HG02678 (cell line): ENCODE measurements around the gene SRRM1.

Experiments used
- ATAC-seq: cut with Tn5 transposase; IDR thresholded peaks from one replicate; pipeline ENCODE4 v1.9.1; 2021; ENCODE audit warnings: mild to moderate bottlenecking, moderate library complexity; ENCODE audit not compliant: unreplicated experiment

SRRM1 gene, protein sequence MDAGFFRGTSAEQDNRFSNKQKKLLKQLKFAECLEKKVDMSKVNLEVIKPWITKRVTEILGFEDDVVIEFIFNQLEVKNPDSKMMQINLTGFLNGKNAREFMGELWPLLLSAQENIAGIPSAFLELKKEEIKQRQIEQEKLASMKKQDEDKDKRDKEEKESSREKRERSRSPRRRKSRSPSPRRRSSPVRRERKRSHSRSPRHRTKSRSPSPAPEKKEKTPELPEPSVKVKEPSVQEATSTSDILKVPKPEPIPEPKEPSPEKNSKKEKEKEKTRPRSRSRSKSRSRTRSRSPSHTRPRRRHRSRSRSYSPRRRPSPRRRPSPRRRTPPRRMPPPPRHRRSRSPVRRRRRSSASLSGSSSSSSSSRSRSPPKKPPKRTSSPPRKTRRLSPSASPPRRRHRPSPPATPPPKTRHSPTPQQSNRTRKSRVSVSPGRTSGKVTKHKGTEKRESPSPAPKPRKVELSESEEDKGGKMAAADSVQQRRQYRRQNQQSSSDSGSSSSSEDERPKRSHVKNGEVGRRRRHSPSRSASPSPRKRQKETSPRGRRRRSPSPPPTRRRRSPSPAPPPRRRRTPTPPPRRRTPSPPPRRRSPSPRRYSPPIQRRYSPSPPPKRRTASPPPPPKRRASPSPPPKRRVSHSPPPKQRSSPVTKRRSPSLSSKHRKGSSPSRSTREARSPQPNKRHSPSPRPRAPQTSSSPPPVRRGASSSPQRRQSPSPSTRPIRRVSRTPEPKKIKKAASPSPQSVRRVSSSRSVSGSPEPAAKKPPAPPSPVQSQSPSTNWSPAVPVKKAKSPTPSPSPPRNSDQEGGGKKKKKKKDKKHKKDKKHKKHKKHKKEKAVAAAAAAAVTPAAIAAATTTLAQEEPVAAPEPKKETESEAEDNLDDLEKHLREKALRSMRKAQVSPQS

GRCh38 chr1:24642481-24643362 lies at the start of gene SRRM1:
Gene SRRM1 (plus strand): TSS chr1:24643302. CDS start chr1:24643327, 25 bp downstream.
- ATAC-seq: peak; percentile 87

GRCh38 chr1:24594328-24594598 lies 48.8 kb upstream of the SRRM1 start:
- ATAC-seq: no peak

GRCh38 chr1:24596401-24596880 lies 46.7 kb upstream of the SRRM1 start:
- no peak for ATAC-seq

GRCh38 chr1:24599265-24599664 lies 43.8 kb upstream of the SRRM1 start:
- no peak for ATAC-seq

- ATAC-seq: no peak
Measured at GRCh38 chr1:24600551-24600950, 42.6 kb upstream of the SRRM1 start.

DNA sequence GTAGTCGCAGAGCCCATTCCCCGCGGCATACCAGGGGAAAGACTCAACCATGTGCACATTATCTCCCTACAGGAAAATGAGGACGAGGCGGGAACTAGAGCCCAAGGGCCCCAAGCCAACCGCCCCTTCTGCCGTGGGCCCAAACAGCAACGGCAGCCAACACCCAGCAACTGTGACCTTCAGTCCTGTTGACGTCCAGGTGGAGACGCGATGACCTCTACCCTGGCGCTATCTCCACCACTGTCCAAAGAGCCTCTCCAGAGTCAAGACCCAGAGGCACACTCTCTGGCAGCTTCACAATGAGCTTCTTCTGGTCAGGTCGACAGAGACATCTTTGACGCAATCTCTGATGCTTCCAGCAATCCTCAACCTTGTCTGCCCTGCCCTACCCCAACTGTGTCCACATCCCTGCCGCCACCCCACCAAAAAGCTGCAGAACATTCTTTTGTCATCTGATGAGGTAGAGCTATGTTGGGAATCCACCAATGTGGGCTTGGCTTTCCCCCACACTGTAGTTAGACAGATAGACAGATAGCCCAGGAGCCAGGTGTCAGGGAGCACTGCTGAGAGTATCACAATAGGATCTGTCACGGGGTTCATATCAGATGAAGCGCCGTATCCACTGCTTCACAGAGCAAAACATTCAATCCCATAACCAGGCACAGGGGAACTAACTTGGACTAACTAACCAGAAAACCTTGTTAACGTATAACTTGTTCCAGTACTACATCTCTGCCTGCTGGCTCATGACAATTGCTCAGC lies 37.4 kb upstream of the SRRM1 start:
- no peak for ATAC-seq

DNA sequence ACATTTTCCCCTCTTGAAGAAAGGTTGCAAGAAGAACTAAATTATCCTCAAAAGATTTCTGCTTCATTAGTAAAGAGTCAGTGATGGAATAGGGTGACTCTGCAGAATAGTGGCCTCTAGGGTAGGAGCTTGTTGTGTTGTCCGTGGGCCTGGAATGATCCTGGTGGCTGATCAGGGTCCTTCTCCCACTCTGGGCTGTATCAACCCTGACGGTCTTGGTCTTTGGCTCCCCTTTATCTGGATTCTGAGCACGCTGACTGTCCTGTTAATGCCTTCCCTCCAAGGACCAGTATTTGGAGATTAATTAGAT lies 36.9 kb upstream of the SRRM1 start:
- no peak for ATAC-seq

DNA sequence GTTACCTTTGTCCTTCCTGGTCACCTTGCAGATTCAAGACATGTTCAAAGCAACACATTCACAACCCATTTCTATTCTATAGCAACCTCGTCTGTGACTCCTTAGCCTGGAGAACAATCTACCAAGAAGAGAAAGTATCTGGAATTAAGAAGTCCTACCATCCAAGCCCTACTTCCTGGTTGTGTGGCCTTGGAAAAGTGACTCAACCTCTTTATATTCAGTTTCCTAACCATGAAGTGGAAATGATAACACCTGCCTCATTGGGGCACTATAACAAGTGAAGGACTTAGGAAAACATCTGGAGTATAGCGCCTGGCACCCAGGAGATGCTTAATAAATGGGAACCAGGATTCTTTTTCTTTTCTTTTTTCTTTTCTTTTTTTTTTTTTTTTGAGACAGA lies 36.5 kb upstream of the SRRM1 start:
- ATAC-seq: no peak

GRCh38 chr1:24609949-24610517 lies 33.1 kb upstream of the SRRM1 start:
- ATAC-seq: no peak

GRCh38 chr1:24619376-24619775 lies 23.7 kb upstream of the SRRM1 start:
- ATAC-seq: no peak

- no peak for ATAC-seq
Measured at GRCh38 chr1:24620678-24621077, 22.4 kb upstream of the SRRM1 start.

- ATAC-seq: no peak
Measured at GRCh38 chr1:24621121-24621520, 22.0 kb upstream of the SRRM1 start.

GRCh38 chr1:24622218-24622617 lies 20.9 kb upstream of the SRRM1 start:
- ATAC-seq: no peak

DNA sequence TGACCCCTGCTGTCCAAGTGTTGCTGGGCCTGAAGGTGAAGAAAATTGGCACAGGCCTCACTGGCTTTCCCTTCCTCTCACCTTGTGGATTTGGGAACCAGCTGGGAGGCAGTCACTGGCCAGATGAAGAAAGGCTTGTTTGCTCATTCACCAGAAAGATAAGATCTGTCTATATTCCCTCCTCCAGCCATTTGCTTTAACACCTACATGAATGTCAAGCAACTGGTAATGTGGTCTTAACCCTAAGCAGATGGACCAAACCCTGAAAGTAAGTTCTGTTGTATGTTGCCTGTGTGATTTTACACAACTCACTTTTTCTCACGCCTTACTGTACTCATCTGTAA lies 10.3 kb upstream of the SRRM1 start:
- no peak for ATAC-seq

DNA sequence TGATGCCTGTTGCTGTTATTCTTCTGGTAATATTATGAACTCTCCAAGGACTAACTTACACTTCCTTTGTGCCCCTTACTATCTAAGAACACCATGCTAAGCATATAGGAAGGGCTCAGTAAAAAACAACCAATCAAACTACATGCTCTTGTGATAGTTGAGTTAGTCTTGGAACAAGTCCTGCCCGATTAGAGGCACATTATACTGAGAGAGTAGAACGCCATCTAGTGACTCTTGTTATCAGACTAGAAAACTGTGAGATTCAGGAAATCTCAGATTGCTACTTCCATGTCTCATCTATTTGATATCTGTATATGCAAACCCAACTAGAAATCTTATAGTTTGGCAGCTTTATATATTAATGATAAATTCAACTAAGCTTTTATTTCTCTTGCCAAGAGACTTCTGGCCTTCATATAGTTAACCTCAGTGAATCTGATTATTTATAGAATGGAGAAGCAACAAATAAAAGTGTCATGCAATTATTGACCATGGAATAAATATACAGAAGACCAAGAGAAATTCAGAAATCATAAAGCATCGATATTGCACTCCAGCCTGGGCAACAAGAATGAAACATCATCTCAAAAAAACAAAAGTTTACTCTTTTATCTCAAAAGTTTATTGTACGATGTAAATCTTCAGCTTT lies 7.8 kb upstream of the SRRM1 start:
- no peak for ATAC-seq

DNA sequence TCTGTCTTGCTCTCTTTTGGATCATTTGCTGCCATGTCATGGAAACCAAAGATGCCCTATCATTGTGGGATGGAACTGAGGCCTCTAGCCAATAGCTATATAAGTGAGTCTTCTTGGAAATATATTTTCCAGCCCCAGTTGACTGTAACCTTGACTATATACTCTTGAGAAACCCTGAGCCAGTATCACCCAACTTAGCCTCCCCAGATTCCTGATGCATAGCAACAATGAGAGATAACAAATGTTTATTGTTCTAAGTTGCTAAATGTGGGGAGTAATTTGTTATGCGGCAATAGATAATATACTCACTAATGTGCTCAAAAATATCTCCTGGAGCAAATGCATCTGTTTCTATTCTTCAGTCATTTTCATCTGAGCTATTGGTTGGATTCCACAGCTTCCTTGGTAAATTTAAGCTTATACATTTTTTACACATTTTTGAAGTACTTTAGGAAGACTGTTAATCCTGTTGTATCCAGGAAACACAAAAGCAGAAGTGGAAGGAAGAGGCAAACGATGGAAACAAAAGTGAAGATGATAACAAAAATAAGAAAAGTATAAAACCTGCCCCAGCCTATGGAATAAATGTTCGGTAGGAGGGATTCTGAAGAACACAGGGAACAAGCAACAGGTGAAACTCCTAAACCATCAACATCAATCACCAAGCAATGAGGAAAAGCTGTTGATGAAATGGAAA lies 6.3 kb upstream of the SRRM1 start:
- no peak for ATAC-seq

GRCh38 chr1:24639094-24639493 lies 4.0 kb upstream of the SRRM1 start:
- no peak for ATAC-seq

DNA sequence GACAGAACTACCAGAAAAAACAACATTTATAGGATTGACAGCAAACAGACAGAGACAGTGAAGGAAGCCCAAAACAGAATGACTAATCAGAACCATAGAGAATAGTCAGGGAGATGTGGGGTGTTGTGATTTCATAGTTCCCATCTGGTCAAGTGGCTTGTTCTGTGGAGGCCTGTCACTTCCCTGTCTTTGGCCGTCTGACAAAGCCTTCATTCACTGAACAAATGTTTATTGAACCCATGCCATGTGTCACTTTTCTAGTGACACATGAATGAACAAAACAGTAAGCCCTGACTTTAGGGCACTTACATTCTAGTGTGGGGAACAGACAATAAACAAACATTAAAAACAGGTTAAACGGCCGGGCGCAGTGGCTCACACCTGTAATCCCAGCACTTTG lies 3.2 kb upstream of the SRRM1 start:
- ATAC-seq: no peak

GRCh38 chr1:24640288-24640687 lies 2.8 kb upstream of the SRRM1 start:
- no peak for ATAC-seq
